Activated CD4-positive, alpha-beta T cell treated with anti-CD3 and anti-CD28 coated beads, Interleukin-2, amount 50 U/mL, for 16 hours (primary cell): Measurements from ENCODE around the gene MTERF2.
A peak's percentile ranks its signal among the peaks of the same experiment; 100 is the strongest.

Source experiments
- DNase-seq: peaks from one replicate; pipeline ENCODE4 v3.0.0-alpha.2; 2020

MTERF2 gene

GRCh38 chr12:106987846-106988245, 900 bp upstream of the MTERF2 start:
- no peak for DNase-seq

GRCh38 chr12:106986135-106986534, 811 bp downstream of the MTERF2 start:
- DNase-seq: no peak

GRCh38 chr12:106985479-106985878, 1.5 kb downstream of the MTERF2 start:
- DNase-seq: no peak

- no peak for DNase-seq
These were observed 2.3 kb downstream of the MTERF2 start for GRCh38 chr12:106984588-106985137.

DNA sequence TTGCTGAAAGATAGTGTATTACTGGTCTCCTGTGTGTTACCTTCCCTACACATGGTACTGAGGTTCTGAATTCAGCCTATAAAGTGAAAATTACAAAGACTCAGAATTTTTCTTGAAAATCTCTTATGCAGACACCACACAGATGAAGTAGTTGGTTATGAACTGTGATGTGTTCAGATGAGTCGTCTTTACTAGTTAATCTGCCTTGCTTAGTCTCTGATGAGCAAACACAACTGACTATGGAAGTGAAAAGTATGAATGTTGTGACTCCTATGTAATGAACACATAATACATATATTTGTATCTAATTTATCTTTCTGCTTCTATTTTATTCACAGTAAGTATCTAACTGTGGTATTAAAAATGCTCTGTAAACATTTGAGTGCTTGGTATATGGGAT, 4.7 kb downstream of the MTERF2 start:
- no peak for DNase-seq

DNA sequence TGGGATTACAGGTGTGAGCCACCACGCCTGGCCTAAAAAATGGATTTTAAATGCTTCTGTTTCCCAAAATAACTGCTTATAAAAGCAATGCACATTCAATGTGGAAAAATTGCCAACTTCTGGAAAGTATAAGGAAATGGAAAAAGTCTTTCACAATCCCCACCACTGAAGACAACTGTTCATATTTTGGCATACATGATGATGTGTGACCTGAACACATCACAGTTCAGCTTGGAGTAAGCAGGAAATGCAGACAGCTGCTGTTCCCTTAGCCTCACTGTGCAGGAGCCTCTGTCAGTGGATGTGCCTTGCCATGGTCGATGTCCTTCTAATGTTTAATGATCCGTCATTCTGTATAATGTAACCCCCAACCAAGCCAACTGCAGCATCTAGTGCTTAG, 5.2 kb downstream of the MTERF2 start:
- no peak for DNase-seq

GRCh38 chr12:106980944-106981343, 6.0 kb downstream of the MTERF2 start:
- DNase-seq: no peak

- no peak for DNase-seq
These were observed 8.7 kb downstream of the MTERF2 start for GRCh38 chr12:106978035-106978800.

DNA sequence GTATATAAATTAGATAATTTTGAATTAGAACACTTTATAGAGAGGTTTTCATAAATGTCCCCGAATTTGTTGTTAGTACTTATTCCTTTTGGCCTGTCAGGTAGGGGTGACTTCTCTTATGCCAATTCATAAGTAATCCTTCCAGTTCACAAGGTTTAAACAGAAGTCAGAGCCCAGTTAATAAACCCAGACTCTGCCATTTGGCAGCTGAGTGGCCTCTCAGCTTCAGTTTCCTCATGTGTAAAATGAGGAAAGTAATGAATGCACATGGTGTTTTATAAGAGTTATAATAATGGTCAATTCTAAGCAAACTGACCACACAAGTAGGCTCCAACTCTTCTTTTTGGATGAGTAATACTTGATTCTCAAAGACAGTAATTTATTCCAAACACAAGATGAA, 10.3 kb downstream of the MTERF2 start:
- DNase-seq: no peak

- no peak for DNase-seq
These were observed 10.8 kb downstream of the MTERF2 start for GRCh38 chr12:106975993-106976658.

GRCh38 chr12:106975098-106975497, 11.8 kb downstream of the MTERF2 start:
- DNase-seq: no peak

DNA sequence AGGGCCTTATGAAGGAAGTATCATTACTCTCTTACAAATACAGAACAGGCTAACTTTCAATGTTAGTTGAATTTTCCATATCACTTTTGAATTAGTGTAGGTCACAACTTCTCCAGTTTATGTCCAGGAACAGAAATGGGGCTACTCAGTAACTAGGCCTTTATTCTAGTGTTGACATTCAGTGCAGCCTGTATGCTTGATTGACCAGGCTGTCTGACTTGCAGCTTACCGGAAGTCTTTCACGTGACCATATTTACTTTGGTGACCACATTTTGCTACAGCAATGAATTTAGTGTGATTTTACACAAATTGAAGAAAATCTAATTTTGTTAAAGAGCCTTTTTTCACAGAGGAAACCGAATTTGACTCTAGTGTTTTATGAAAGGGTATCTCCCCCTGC, 12.4 kb downstream of the MTERF2 start:
- no peak for DNase-seq

GRCh38 chr12:106973545-106973944, 13.4 kb downstream of the MTERF2 start:
- no peak for DNase-seq

DNA sequence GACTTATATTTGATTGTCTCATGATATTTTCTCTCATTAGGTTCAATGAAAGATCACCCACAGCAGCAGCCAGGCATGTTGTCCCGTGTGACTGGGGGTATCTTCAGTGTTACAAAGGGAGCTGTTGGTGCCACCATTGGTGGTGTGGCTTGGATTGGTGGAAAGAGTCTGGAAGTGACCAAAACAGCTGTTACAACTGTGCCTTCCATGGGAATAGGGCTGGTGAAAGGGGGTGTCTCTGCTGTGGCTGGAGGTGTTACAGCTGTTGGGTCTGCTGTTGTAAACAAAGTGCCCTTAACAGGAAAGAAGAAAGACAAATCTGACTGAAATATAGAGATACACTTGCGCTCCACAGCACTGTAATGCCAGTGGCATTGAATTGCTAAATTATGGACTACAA, 15.9 kb downstream of the MTERF2 start:
- DNase-seq: no peak

GRCh38 chr12:106964526-106964925, 22.4 kb downstream of the MTERF2 start:
- DNase-seq: no peak

DNA sequence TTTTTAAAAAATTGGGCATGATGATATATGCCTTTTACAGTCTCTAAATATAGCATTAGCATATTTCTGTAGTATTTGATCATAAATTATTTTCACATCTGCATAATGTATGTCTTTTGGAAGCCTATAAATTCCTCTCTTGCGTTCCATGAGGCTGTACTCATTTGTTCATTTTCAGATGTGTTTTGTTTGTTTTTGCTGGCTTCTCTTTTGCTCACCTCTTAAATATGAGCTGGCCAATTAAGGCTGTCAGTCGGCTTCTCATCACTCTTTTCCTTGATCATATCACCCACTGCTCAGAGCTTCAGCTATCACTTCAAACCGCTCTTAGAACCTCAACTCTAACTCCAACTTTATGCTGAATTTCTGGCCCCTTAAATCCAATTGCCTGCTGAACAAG, 24.7 kb downstream of the MTERF2 start:
- DNase-seq: no peak

GRCh38 chr12:106960443-106960842, 26.5 kb downstream of the MTERF2 start:
- no peak for DNase-seq

DNA sequence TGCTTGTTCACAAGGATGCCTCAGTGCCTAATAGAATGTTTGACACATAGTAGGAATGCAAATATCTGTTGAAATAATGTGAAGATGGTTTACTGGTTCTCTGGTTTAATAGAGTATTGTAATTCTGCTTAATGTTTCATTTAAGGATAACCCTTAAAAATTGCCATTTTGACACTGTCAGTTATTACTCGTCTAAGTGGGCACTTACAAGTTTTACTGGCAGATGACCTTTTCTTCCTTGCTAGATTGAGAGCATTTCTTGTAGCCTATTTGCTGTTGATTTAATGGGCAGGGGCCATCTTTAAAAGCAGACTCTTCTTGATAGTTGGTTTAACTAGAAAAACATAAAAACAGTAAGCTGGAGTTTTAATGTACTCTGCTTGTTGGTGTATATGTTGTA, 29.4 kb downstream of the MTERF2 start:
- no peak for DNase-seq

GRCh38 chr12:106956048-106956578, 30.8 kb downstream of the MTERF2 start:
- DNase-seq: peak; percentile 62

GRCh38 chr12:106955377-106956047, 31.4 kb downstream of the MTERF2 start, which contains the start of gene TMEM263:
Gene TMEM263, plus strand, starts transcription at chr12:106955907. Its CDS starts 11,210 bp downstream, at chr12:106967117.
- DNase-seq: peak; percentile 95

DNA sequence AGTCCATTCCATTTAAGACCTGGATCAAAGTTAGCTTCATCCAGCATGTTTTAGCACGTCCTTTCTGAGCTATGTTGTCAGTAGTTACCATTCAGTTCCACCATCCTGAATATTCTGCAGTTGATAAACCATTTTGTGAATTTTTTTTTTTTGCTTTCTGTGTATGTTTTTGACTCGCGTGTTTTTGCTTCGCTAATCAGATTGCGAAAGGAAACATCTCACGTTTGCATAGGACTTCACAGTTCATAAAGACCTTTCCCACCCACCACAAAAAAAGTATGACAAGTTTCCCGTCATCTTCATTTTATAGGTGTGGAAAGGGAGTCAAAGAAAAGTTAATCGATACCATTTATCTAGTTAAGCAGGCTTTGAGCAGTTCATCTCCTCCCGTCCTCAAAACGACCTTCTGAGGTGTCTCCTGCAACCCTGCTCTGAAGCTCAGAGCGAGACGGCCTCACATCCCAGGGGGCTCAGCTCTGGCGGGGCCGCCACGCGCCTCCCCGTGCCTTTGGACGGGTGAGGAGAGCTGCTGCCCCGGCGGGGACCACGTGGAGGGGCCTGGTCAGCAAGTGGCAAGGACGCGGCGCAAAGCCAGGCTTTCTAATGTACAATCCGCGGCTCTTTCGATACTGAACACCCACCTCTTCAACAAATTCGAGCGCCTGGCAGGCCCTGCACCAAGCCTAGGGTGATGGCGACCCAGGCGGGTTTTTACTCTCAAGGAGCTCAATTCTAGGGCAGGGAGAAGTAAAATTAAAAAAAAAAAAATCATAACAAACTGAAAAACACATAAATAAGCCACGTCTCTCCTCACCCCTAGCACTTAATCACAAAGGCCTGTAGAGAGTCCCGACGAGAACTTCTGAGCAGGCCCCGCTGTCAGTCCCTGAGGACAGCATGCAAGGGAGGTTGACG, 32.2 kb downstream of the MTERF2 start:
- no peak for DNase-seq
